GM12801 (cell line): Measurements from ENCODE around the gene MYADML2.

ENCODE experiments used
- CTCF ChIP-seq: IDR thresholded peaks from one replicate; pipeline ENCODE4 v1.5.1; 2011; ENCODE audit warnings: control low read depth; ENCODE audit not compliant: insufficient read length; ENCODE audit errors: extremely low read depth

MYADML2 gene

GRCh38 chr17:81991684-81992305 lies 44.8 kb upstream of the MYADML2 start:
- TF ChIP-seq CTCF, result no peak

- TF ChIP-seq CTCF, result no peak
Observed at GRCh38 chr17:81990836-81991683, 44.0 kb upstream of the MYADML2 start.

DNA sequence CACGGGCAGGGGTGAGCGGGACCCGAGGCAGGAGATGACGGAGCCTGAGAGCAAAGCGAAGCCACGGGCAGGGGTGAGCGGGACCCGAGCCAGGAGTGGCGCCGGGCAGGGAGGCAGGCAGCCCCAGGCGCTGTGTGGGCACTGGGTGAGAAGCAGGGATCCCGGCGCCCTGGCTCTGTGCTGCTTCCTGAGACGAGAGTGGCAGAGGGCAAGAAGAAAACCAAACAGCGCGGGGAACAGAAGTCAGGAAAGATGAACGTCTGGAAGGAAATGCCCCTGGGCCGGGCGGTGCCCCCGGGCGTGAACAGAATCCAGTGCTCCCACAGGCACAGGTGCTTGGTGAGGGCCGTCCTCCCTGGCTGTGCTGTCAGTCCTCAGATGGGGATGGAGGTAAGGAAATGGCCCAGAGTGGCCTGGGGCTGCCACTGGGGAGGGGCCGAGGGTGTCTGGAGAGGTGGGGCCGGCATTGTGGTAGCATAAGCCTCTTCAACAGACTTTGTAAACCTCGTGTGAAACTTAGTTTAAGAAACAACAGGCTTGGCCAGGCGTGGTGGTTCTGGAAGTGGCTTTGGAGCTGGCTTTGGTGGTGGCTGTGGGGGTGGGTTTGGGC lies 40.2 kb upstream of the MYADML2 start:
- no peak for TF ChIP-seq CTCF

GRCh38 chr17:81986606-81987005 lies 39.6 kb upstream of the MYADML2 start:
- no peak for TF ChIP-seq CTCF

DNA sequence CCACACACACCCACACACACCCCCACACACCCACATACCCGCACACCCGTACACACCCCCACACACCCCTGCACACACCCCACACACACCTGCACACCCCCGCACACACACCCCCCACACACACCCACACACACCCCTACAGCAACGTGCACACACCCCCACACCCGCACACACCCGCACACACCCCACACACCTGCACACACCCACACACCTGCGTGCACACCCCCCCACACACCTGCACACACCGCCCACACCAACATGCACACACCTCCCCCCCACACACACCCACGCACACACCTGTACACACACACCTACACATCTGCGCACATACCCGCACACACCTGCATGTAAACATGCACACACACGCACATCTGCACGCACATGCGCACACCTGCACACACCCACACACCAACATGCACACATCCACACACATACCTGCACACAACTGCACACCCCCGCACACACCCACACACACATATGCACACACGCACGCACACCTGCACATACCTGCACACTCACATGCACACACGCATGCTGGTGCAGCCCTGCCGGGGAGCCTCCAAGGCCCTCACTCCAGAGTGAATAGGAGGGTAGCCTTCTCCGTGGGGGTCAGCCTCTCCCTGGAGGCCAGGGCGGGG lies 37.9 kb upstream of the MYADML2 start:
- TF ChIP-seq CTCF, result no peak

DNA sequence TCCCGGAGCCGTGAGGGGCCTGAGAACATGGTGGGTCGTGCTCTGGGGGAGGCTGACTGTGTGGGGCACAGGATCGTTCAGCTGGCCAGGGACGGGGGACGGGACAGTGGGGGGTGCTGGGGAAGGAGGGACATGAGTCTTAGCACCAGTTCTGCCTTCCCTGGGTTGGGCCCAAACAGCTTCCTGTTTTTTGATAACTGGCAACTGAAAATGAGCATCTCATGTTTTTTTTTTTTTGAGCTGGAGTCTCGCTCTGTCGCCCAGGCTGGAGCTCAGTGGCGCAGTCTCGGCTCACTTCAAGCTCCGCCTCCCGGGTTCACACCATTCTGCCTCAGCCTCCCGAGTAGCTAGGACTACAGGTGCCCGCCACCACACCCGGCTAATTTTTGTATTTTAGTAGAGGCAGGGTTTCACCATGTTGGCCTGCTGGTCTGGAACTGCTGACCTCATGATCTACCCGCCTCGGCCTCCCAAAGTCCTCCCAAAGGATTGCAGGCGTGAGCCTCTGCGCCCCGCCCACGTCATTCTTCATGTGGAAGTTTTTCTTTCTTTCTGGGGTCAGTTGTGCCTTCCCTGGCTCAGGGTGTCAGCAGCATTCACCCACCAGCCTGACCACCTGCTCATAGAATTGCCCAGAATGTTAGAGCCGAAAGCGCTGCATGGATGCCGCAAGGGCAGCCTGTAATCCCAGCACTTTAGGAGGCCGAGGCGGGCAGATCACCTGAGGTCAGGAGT lies 36.8 kb upstream of the MYADML2 start:
- no peak for TF ChIP-seq CTCF

GRCh38 chr17:81983011-81983638 lies 36.1 kb upstream of the MYADML2 start:
- TF ChIP-seq CTCF, result no peak
